Glomerular visceral epithelial cell (primary cell): ENCODE measurements around the gene CUTA.

Source experiments
- DNase-seq: peaks from one replicate; pipeline ENCODE4 v3.0.0-alpha.2; 2016; ENCODE audit errors: extremely low spot score

The CUTA gene

DNA sequence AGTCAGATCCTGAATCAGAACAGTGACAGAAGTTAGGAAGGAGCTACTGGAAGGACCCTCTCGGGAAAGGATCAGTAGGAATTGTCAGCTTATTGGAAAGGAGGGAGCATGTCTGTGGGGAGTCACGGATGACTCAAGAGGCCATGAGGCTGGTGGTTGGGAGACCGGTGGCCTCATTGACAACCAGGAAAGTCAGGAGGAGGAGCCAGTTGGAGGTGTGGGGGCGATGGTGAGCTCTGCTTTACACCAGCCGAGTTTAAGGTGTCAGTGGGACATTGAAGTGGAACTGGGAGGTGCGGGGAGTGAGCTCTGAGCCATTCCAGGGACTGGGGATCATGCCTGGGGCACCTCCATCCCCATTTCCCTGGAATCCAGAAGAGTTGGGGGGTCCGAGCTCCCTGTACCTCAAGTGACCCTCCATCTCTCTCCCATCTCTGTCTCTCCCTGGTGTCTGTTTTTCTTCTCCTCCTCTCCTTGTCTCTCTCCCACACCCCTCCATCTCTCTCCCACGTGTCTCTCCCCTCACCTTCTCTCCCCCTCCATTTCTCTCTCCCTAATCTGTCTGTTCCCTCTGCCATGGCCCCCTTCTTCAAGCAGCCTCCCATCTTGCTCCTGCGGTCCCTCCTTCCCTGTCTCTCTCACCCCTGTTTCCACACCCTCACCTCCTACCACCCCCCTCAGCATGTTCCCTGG, 22.2 kb upstream of the CUTA start:
- DNase-seq: no peak

DNA sequence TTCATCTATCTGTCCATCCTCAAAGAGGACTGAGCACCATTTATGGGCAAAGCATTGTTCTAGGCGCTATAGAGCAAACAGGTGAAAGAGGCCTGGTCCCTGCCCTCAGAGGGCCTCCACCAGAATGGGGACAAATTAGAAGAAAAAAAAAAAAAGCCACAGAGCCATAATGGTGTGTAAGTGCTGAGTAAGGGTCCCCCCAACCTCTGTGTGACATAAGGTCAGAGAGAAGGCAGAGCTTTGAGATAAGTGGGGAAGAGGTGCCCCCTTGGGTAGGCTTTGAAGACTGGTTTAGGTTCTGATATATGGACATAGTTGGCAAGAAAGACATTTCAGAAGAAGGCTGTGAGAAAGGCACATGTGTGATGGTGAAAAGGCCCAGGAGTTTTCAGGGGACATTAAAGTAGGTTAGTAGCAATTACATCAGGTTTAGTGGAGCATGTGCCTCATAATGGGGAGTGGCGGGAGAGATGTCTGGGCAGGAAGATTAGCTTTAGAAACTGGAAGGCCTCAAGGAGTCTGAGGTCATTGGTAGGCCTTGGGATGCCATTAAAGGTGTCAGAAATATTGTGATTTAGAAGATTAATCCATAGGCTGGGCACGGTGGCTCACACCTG, 21.2 kb upstream of the CUTA start:
- no peak for DNase-seq

DNA sequence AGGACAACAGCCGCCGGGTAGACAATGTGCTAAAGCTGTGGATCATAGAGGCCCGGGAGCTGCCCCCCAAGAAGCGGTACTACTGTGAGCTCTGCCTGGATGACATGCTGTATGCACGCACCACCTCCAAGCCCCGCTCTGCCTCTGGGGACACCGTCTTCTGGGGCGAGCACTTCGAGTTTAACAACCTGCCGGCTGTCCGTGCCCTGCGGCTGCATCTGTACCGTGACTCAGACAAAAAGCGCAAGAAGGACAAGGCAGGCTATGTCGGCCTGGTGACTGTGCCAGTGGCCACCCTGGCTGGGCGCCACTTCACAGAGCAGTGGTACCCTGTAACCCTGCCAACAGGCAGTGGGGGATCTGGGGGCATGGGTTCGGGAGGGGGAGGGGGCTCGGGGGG, 19.8 kb upstream of the CUTA start:
- DNase-seq: no peak

DNA sequence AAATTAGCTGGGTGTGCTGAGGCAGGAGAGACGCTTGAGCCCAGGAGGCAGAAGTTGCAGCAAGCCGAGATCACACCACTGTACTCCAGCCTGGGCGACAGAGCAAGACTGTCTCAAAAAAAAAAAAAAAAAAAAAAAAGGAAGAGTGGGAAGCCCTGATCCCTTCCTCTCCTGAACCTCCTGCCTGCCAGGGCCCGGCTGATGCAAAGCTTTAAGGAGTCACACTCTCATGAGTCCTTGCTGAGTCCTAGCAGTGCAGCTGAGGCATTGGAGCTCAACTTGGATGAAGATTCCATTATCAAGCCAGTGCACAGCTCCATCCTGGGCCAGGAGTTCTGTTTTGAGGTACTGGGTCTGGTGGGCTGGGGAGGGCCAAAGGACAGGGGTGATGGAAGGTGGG, 17.1 kb upstream of the CUTA start:
- DNase-seq: no peak

DNA sequence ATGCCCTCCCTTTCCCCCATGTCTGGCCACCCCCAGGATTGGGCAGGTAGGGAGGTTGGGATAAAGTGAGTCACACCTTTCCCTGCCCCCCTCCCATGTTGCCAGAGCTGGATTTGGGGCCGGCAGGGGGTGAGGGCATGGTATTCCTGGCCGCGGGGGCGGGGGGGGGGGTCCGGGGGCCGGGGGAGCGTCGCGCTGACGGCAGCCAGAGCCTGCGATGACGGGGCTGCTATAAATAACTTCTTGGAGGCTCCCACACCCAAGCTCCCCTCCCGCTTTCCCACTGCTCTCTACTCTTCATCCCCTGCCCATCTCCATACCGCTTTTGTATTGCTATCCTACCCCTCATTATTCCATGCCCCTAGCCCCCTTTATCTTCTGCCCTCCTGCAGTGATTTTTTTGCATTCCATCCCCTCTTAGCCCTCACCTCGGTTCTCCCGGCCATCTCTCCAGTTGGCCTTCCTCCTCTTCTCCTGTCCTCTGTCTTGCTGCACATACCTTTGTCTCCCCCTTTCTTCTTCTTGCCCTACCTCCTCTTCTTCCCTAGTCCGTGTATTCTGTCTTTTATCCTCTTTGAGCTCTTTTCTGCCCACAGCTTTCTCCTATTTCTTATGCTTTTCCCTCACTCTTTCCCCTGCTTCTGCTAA, 15.8 kb upstream of the CUTA start:
- DNase-seq: no peak

DNA sequence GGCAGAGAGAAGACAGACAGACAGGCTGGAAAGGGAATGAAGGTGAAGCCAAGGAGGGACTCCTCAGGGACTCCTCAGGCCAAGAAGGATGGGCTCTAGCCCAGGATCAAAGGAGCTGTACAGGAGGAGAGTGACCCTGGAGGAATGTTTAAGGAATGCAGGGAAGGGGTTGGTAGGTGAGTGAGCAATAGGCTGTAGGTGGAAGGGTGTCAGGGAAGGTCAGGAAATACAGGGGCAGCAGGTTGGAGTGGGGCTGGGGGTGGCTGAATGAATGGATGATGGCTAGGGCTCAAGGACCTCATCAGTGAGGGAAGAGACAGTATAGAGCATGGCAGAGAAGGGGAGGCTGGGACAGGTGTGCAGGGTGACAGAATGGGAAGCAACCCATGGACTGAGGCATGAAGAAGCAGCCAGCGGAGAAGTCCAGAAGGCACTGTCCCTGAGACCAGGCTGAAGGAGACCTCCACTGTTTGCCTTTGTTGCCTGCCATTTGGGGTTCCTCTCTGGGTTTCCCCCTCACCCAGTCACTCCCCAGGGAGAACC, 15.2 kb upstream of the CUTA start:
- no peak for DNase-seq

DNA sequence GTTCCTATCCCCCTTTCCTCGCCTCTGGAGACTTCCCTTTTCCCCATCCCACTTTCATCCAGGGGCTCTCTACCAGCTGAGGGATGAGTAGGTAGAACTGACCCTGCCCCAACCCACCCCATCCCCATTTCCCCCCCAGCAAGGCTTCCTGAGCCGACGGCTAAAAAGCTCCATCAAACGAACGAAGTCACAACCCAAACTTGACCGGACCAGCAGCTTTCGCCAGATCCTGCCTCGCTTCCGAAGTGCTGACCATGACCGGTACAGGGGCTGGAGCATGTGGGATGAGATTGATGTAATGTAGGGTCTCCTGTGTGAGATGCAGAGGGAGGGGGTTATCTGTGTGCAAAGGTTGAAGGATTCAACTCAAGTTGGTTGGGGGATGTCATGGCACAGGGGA, 14.6 kb upstream of the CUTA start:
- DNase-seq: no peak

DNA sequence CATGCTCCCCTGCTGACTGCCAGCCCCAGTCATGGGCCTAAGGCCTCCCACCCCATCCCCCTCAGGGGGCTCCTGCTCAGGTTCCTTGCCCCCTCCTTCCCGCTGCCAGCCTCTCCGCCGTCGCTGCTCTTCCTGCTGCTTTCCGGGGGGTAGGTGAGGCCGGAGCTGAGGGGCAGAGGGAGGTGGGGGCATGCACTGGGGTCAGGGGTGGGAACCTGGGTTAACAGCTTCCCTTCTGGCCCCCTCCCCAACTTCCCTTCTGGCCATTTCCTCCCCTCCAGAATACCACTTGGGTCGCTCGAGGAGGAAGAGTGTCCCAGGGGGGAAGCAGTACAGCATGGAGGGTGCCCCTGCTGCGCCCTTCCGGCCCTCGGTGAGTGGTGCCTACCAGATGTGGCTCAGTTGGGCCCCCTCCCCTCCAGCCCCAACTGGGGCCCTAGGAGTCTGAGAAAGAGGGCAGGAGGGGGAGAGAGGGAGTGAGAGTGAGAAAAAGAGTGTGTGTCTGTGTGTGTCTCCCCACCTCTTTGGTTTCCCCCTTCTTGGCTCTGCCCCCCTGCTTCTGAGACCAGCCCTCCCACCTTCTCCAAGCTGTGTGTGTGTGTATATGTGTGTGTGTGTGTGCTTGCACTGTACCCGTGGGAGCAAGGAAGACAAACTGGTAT, 14.1 kb upstream of the CUTA start:
- no peak for DNase-seq

DNA sequence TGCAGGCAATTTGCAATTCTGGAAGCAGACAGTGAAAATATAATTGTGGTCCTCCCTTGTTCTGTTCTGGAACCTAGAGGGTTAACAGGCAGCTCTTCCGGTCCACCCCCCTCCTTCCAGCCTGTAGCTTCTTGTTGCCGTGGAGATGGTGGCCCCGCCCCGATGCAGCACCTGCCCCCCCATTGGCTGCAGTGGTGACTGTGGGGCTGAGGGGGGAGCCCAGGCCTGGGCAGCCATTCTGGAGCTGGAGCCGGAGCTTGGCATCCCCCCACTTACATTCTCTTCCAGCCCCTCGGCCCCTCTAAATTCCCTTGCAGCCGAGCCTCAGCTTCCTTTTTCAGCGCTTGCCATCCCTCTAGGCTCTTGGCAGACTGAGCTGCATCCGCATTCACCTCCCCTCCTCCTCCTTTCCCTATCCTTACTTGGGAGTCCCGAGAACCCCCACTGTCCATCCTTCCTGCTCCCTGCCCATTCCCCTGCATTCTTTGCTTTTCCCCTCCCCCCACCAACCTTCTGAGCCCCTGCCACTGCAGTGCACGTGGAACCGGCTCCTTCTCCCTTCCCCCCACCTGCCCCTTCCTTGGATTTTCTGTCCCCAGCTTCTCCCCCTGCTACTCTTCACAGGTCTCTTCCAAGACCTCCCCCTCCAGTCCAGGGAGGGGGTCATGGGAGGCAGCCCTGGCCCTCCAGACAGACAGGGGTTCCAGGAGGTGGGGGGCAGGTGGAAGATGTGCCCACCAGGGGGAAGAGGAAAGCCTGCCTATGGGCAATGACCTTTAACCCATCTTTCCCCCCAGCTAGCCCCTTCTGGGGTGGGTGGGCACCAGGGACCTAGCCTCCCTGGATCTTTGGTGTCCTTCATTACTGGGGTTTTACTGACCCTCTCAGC, 13.3 kb upstream of the CUTA start:
- DNase-seq: peak; percentile 55

DNA sequence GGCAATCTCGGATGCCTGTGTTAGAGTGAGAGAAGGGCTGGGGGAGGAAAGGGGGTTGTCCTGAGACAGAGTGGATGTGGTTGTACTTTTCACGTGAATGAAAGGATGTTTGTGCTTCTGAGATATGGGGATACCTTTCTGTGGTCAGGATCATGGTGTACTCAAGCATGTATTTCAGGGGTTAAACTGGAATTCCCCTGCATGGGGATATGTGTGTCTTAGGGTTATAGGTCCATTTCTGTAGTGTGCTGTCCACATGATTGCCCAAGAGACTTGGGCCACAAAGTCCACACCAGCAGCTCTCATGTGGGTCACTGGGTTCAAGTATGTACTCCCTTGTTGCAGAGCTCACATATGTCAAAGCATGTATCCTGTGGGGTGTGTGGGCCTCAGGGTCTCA, 12.4 kb upstream of the CUTA start:
- DNase-seq: no peak

DNA sequence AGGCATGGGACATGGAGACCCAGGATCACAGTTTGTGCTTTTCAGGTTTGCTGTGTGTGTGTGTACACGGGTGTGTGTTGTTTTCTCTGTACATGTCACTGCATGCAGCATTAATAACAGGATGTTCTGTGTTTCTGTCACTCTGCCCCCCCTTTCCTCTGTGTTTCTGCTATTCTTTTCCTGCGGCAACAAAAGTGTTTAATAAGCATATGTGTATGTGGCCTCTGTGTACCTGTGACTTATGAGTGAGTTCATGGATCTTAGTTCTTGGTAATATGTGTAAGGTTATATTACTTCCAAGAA, 11.8 kb upstream of the CUTA start:
- no peak for DNase-seq

DNA sequence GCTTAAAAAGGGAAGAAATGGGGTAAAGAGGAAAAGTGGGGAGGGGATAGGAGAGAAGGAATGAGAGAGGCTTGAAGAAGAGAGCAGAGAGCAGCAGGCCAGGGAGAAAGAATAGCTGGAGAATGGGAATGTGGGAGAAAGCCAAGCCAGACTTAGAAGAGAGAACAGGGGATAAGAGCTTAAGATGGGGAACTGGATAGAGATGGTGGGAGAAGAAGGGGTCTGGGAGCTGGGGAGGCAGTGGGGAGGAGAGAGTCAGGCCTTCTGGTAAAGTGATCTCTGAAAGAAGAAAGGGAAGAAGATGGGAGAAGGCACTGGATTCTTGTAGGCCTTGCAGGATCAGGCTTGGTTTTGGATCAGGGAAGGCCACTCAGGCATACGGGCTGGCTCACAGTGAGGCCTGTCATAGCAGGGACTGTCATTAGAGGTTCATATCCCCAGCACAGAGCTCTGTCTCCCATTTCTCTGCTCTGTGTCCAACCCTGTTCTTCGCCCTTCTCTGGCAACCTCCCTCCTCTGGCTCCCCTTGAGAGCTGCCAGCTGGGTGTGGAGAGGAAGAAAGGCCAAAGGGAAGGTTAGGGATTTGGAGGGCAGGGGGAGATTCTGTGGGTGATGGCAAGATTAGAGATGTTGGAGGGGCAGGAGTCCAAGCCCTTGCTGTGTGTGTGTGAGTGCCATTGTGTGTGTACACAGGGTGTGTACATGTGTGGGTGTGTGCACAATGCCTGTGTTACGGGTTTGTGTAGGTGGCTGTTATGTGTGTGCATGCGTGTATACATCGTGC, 11.3 kb upstream of the CUTA start:
- no peak for DNase-seq

DNA sequence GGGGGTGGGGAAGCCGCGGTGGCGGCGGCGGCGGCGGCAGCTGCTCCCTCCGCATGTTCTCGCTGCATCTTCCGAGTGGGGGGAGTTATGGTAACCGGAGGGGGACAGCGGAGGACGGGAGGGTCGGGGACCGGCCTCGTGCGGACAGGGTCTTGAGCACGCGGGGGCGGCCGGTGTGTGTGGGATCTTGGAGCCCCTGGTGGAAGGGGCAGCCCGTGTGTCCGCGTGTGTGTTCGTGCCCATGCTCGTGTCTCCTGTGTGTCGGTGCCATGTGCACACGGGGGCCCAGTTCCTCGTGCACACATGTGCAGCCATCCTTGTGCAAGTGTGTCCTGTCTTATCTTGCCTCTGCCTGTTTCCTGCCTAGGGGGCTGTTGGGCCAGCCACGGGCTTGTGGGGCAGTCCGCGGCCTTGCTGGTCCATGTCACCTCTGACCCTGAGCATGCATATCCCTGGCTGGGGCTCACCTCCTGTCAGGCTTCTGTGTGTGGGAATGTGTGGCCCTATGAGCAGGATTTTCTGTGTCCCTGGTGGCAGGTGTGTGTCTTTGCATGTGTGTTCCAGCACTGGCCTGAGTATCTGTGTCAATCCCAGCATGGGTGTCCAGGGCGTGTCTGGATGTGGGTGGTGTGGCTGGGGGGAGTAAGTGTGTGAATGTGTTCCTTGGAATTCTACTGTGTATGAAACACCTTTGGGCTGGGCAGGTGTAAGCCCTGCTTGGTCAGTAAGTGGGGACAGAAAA, 10.5 kb upstream of the CUTA start:
- DNase-seq: peak; percentile 39

DNA sequence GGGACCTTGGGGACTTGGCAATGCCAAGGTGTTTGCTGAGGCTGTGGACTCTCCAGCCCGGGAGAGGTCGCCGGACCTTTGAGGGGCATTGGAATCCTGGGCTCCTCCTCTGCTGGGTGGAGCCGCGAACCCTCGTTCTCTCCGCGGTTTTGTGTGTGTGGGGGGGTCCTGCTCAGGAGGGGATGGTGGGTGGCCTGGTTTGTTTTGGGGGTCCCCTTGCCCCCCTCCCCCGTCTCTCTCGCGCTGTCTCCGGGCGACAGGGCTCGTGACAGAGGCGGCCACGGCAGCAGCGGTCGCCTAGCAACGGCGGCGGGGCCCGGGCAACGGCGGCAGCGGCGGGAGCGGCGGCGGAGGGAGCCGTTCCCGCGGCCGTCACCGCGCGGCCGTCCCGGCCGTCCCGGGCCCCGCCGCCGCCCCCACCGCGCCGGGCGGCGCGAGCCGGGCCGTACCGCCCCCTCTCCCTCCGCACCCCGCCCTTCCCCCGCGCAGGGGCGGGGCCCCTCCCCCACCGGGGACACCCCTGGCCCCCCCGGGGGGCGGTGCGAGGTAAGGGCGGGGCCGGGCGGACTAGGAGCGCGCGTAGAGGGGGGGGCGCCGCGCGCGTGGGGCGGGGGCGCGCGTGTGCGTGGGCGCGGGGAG, 9.8 kb upstream of the CUTA start:
- DNase-seq: peak; percentile 30

DNA sequence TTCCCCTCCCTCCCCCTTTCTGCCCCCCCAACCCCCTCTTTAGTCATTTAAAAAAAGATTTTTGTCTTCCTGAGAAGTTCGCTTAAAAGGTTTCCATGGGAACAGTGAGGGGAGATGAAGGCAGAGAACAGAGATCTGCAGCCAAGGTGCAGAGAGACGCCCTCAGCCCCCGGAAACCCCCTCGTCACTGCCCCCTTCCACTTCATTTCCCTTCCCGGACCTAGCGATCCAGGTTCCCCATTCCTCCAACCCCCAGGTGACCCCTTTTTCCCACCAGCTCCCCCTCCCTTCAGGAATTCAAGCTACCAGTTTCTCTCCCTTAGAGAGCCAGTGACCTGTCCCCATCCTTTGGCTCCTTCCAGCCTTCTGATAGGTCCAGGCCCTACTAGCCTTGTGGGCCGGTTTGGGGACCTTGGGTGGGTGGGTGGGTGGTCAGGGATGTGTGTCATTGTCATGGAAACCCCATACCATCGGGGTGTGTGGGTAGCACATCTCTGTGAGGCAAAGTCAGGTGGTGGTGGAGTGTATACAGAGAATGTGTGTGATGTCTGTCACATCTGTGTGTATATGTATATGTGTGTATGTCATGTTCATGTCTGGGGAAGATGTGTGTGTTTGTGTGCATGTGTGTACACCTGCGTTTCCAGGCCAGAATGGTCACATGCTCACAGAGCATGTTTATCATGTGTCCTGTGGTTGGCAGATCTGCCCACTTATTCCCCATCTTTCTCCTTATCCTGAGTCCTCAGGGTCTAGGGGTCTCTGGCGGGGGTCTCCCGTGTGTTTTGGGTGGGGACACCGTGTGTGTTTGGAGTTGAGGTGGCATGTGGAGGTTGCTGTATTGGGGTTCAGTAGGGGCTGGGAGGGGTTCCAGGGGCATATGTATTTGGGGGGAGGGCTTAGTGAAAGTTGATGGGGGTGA, 8.9 kb upstream of the CUTA start:
- no peak for DNase-seq

DNA sequence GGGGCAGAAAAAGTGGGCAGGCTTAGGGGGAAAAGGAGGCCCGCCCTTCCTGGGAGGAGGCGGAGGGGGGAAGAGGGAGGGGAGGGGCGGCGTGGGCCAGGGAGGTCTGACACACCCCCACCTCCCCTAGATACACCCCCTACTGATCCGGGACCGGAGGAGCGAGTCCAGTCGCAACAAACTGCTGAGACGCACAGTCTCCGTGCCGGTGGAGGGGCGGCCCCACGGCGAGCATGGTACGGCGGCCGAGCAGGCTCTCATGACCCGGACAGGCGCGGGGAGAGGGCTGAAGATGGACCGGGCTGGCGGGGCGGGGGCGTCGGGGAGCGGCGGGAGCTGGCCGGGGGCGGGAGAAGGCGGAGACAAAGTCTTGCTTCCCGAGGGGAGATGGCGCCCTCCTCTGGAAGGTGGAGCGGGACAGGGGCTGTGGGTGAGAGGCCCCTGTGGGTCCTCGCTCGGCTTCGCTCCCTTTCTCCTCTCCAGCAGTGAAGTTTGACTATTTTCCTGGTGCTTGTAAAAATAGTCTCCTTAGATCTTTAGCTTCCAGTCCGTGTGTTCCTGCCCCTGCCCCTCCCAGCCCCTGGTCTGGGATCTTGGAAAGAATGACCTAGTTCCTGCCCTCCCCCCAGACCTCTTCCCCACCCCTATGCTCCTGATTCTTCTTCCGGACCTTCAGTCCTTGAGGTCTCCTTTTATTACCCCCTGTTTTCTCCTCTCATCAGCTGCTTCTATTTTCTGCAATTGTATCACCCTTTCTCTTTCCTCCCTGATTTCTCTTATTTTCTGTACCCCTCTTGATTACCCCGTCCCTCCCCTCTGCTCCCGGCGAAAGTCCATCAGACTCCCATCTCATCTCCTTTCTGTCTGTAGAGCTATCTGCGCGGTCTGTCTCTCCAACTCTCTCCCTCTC, 8.0 kb upstream of the CUTA start:
- DNase-seq: peak; percentile 90

DNA sequence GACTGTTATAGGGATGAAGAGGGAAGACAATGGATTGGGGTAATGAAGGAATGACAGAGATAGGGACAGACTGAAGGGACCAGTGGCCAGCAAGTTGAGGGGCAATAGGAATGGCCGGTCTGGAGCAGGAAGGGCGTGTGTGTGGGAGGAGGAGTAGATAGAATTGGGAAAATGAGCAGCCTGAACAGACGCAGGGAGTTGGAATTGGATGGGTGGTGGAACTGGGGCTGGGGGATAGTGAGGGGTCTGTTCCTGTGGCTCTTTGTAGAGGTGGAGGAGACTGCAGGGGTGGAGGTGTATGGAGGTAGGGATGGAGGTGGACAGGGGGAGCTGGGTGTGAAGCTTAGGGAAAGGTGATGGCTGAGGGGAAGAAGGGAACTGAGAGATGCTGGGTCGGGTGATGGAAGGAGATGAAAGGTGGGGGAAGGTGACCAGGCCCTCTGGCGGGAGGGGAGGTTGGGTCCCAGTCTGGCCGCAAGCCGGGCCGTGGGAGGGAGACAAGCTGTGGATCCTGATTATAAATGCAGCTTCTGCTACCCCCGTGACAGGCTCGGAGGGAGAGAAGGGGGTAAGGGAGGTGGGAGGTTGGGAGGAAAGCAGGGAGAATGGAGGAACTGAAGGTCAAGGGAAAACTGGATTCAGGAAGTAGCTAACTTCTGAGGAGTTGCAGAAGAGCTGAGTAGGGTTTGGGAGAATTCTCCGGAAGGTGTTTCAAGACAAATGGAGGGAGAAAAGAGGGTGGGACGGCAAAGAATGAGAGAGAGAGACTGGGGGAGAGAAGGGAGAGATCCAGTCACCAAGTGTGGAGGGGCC, 7.2 kb upstream of the CUTA start:
- no peak for DNase-seq
